ENCODE results near the gene MPP3.

DNA sequence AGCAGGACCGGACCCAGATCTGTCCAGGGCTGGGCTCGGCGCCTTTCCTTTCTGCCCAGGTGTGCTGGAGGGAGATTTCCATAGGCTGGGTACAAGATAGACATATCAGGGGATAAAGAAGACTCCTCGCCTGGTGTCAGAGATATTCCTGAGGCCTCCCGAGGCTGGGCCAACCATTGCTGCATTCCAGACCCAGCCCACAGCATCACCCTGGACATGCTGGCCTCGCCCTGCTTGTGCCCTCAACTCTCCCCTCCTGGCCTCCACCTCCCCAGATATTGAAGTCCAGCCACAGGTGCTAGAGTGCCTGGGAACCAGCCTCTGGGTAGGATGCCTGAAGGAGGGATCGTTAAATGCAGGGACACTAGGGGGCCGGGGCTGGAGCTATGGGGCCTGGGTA is 16.2 kb upstream of the MPP3 start:
- no peak for TF ChIP-seq POLR2A (IDR thresholded peaks at IDR 0.05; ENCODE audit: low read depth, low read length)
- no peak for TF ChIP-seq RAD21 (IDR thresholded peaks at IDR 0.05; ENCODE audit: low read length)
- TF ChIP-seq, protein P1, sequence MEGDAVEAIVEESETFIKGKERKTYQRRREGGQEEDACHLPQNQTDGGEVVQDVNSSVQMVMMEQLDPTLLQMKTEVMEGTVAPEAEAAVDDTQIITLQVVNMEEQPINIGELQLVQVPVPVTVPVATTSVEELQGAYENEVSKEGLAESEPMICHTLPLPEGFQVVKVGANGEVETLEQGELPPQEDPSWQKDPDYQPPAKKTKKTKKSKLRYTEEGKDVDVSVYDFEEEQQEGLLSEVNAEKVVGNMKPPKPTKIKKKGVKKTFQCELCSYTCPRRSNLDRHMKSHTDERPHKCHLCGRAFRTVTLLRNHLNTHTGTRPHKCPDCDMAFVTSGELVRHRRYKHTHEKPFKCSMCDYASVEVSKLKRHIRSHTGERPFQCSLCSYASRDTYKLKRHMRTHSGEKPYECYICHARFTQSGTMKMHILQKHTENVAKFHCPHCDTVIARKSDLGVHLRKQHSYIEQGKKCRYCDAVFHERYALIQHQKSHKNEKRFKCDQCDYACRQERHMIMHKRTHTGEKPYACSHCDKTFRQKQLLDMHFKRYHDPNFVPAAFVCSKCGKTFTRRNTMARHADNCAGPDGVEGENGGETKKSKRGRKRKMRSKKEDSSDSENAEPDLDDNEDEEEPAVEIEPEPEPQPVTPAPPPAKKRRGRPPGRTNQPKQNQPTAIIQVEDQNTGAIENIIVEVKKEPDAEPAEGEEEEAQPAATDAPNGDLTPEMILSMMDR (conservative IDR thresholded peaks at IDR 0.05; ENCODE audit: low read depth, low read length), result no peak
- no peak for TF ChIP-seq CEBPB (IDR thresholded peaks at IDR 0.05; ENCODE audit: low read depth, low read length)
- TF ChIP-seq, protein P2, sequence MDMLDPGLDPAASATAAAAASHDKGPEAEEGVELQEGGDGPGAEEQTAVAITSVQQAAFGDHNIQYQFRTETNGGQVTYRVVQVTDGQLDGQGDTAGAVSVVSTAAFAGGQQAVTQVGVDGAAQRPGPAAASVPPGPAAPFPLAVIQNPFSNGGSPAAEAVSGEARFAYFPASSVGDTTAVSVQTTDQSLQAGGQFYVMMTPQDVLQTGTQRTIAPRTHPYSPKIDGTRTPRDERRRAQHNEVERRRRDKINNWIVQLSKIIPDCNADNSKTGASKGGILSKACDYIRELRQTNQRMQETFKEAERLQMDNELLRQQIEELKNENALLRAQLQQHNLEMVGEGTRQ (IDR thresholded peaks at IDR 0.05; ENCODE audit: low read depth, low read length), result no peak
- TF ChIP-seq NFE2L2 (IDR thresholded peaks at IDR 0.05; ENCODE audit: low read depth, low read length), result no peak
- TF ChIP-seq BHLHE40 (IDR thresholded peaks at IDR 0.05; ENCODE audit: low read depth, low read length), result no peak
- no peak for TF ChIP-seq FOS (IDR thresholded peaks at IDR 0.05; ENCODE audit: low read depth, low read length)
